Measurements from ENCODE around the gene ZBTB4.

Gene ZBTB4

GRCh38 chr17:7493941-7494340 is 14.5 kb upstream of the ZBTB4 start:
- Histone ChIP-seq H3K4ac (ENCODE audit: low read depth in 1 of 2, low read length in 2 of 2) (no peak overlapping the region), H3K9ac (ENCODE audit: low read length) (no peak overlapping the region), H4K91ac (ENCODE audit: low read length) (no peak overlapping the region), H3K18ac (ENCODE audit: low read depth in 1 of 2, low read length in 2 of 2) (no peak overlapping the region), H2BK5ac (ENCODE audit: low read depth, low read length, poor library complexity, severe bottlenecking) (no peak overlapping the region), H2BK120ac (ENCODE audit: low read depth, low read length) (no peak overlapping the region), H3K9me3 (ENCODE audit: control insufficient read depth, low read length) (no peaks in the 10 kb centered on the region), H2BK12ac (ENCODE audit: low read length in 2 of 2) (no peak overlapping the region), H3K4me3 (ENCODE audit: insufficient read depth in 1 of 2, low read depth in 1 of 2, low read length in 2 of 2) (no peak overlapping the region), H2BK15ac (ENCODE audit: low read depth, poor library complexity, severe bottlenecking) (no peak overlapping the region), H2AK5ac (ENCODE audit: low read length, severe bottlenecking) (no peak overlapping the region), H2AFZ (ENCODE audit: low read depth, low read length) (no peak overlapping the region), H3K4me2 (ENCODE audit: low read length, poor library complexity, severe bottlenecking) (no peak overlapping the region), H3K27ac (ENCODE audit: low read length, poor library complexity, severe bottlenecking) (no peak overlapping the region), H3K36me3 (ENCODE audit: control insufficient read depth in 1 of 2, insufficient read depth in 2 of 2, low read depth in 1 of 2, low read length in 2 of 2) (peaks cover 38 to 64% of the 10 kb centered on the region in 2 experiments), H3K79me1 (replicated peaks; ENCODE audit: low read length, poor library complexity, severe bottlenecking) (peaks cover 25% of the 10 kb centered on the region), H3K27me3 (ENCODE audit: control insufficient read depth in 1 of 2, insufficient read depth in 1 of 2, low read length in 2 of 2) (no peaks in the 10 kb centered on the region), H3K23ac (ENCODE audit: low read length in 2 of 2) (no peak overlapping the region), H3K14ac (ENCODE audit: low read length in 2 of 2) (no peak overlapping the region), H4K8ac (ENCODE audit: low read length) (no peak overlapping the region), H3K4me1 (ENCODE audit: control insufficient read depth, insufficient read depth, low read depth, low read length) (peaks cover 4% of the 10 kb centered on the region)
- 96% methylated on average over 3 of the region's 3 CpGs for WGBS
- no peak for DNase-seq

DNA sequence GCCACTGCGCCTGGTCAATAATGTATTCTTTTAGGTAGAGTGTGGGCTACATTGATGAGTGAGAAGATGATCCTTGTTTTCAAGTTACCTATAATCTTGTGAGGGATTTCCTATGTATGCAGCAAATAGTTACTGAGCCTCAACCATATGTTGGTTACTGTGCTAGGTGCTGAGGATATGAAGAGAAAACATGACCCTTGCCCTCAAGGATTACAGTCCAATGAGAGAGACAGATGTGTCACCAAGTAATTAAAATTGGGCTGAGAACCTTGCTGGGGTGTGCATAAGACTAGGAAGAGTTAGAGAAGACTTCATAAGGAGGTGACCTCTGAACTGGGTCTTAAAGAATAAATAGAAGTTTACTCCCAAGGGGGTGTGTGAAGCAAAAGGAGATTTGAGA is 12.2 kb upstream of the ZBTB4 start:
- WGBS, result 100% methylated on average over 1 of the region's 1 CpG
- Histone ChIP-seq H3K27ac (ENCODE audit: low read length, poor library complexity, severe bottlenecking) (no peak overlapping the region), H3K9ac (ENCODE audit: low read length) (no peak overlapping the region)

GRCh38 chr17:7490144-7490543 is 10.7 kb upstream of the ZBTB4 start:
- Histone ChIP-seq H2AK5ac (ENCODE audit: low read length, severe bottlenecking) (no peak overlapping the region), H3K36me3 (ENCODE audit: control insufficient read depth in 1 of 2, insufficient read depth in 2 of 2, low read depth in 1 of 2, low read length in 2 of 2) (peaks cover 11 to 39% of the 10 kb centered on the region in 2 experiments), H3K27me3 (ENCODE audit: control insufficient read depth in 1 of 2, insufficient read depth in 1 of 2, low read length in 2 of 2) (no peaks in the 10 kb centered on the region), H2BK12ac (ENCODE audit: low read length in 2 of 2) (no peak overlapping the region), H3K4me3 (ENCODE audit: insufficient read depth in 1 of 2, low read depth in 1 of 2, low read length in 2 of 2) (no peak overlapping the region), H3K4me1 (ENCODE audit: control insufficient read depth, insufficient read depth, low read depth, low read length) (peaks cover 16% of the 10 kb centered on the region), H4K91ac (ENCODE audit: low read length) (no peak overlapping the region), H3K9me3 (ENCODE audit: control insufficient read depth, low read length) (no peaks in the 10 kb centered on the region), H2BK5ac (ENCODE audit: low read depth, low read length, poor library complexity, severe bottlenecking) (no peak overlapping the region), H3K4ac (ENCODE audit: low read depth in 1 of 2, low read length in 2 of 2) (no peak overlapping the region), H3K23ac (ENCODE audit: low read length in 2 of 2) (no peak overlapping the region), H3K9ac (ENCODE audit: low read length) (no peak overlapping the region), H2AFZ (ENCODE audit: low read depth, low read length) (no peak overlapping the region), H4K8ac (ENCODE audit: low read length) (no peak overlapping the region), H3K79me1 (replicated peaks; ENCODE audit: low read length, poor library complexity, severe bottlenecking) (no peaks in the 10 kb centered on the region), H3K18ac (ENCODE audit: low read depth in 1 of 2, low read length in 2 of 2) (no peak overlapping the region), H2BK120ac (ENCODE audit: low read depth, low read length) (no peak overlapping the region), H3K27ac (ENCODE audit: low read length, poor library complexity, severe bottlenecking) (no peak overlapping the region), H3K14ac (ENCODE audit: low read length in 2 of 2) (no peak overlapping the region), H2BK15ac (ENCODE audit: low read depth, poor library complexity, severe bottlenecking) (no peak overlapping the region), H3K4me2 (ENCODE audit: low read length, poor library complexity, severe bottlenecking) (no peak overlapping the region)
- DNase-seq, result no peak
- WGBS, result 86% methylated on average over 8 of the region's 8 CpGs

More for the DNA sequence above, 12.2 kb upstream of the ZBTB4 start:
- Histone ChIP-seq H2BK120ac (ENCODE audit: low read depth, low read length) (no peak overlapping the region), H4K91ac (ENCODE audit: low read length) (no peak overlapping the region), H2AK5ac (ENCODE audit: low read length, severe bottlenecking) (no peak overlapping the region), H3K4me3 (ENCODE audit: insufficient read depth in 1 of 2, low read depth in 1 of 2, low read length in 2 of 2) (no peak overlapping the region), H2BK12ac (ENCODE audit: low read length in 2 of 2) (no peak overlapping the region), H3K14ac (ENCODE audit: low read length in 2 of 2) (no peak overlapping the region), H3K9me3 (ENCODE audit: control insufficient read depth, low read length) (no peaks in the 10 kb centered on the region), H3K36me3 (ENCODE audit: control insufficient read depth in 1 of 2, insufficient read depth in 2 of 2, low read depth in 1 of 2, low read length in 2 of 2) (peaks cover 16 to 51% of the 10 kb centered on the region in 2 experiments), H3K18ac (ENCODE audit: low read depth in 1 of 2, low read length in 2 of 2) (no peak overlapping the region), H3K27me3 (ENCODE audit: control insufficient read depth in 1 of 2, insufficient read depth in 1 of 2, low read length in 2 of 2) (no peaks in the 10 kb centered on the region), H3K4me1 (ENCODE audit: control insufficient read depth, insufficient read depth, low read depth, low read length) (peaks cover 11% of the 10 kb centered on the region), H3K79me1 (replicated peaks; ENCODE audit: low read length, poor library complexity, severe bottlenecking) (peaks cover 8% of the 10 kb centered on the region), H3K4me2 (ENCODE audit: low read length, poor library complexity, severe bottlenecking) (no peak overlapping the region), H3K4ac (ENCODE audit: low read depth in 1 of 2, low read length in 2 of 2) (no peak overlapping the region), H2BK5ac (ENCODE audit: low read depth, low read length, poor library complexity, severe bottlenecking) (no peak overlapping the region), H2AFZ (ENCODE audit: low read depth, low read length) (no peak overlapping the region), H2BK15ac (ENCODE audit: low read depth, poor library complexity, severe bottlenecking) (no peak overlapping the region), H4K8ac (ENCODE audit: low read length) (no peak overlapping the region), H3K23ac (ENCODE audit: low read length in 2 of 2) (no peak overlapping the region)
- no peak for DNase-seq

DNA sequence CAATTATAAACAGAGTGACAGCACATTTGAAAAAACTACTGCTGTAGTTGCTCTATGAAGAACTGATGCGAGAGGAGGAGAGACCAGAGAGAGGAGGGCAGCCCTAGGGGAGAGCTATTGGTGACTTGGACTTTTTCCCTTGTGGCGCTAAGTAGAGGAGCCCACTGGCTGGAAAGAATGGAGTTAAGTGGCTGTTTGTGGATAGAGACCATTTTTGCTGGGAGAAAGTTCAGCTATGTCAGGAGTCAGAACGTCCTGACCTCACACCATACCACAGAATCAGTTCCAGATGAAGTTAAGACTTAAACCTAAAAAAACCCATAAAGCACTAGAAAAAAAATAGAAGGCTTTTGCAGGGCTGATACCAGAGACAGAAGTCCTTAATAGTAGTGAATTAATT is 6.8 kb upstream of the ZBTB4 start:
- Histone ChIP-seq H3K18ac (ENCODE audit: low read depth in 1 of 2, low read length in 2 of 2) (no peak overlapping the region), H3K23ac (ENCODE audit: low read length in 2 of 2) (no peak overlapping the region), H2BK12ac (ENCODE audit: low read length in 2 of 2) (no peak overlapping the region), H3K9ac (ENCODE audit: low read length) (peak overlapping the region; percentile 100), H3K27me3 (ENCODE audit: control insufficient read depth in 1 of 2, insufficient read depth in 1 of 2, low read length in 2 of 2) (no peaks in the 10 kb centered on the region), H2AFZ (ENCODE audit: low read depth, low read length) (no peak overlapping the region), H4K8ac (ENCODE audit: low read length) (no peak overlapping the region), H3K14ac (ENCODE audit: low read length in 2 of 2) (no peak overlapping the region), H3K4me3 (ENCODE audit: insufficient read depth in 1 of 2, low read depth in 1 of 2, low read length in 2 of 2) (peak overlapping the region in 1 of 2 experiments; percentile 98), H2AK5ac (ENCODE audit: low read length, severe bottlenecking) (no peak overlapping the region), H3K79me1 (replicated peaks; ENCODE audit: low read length, poor library complexity, severe bottlenecking) (peaks cover 4% of the 10 kb centered on the region), H3K9me3 (ENCODE audit: control insufficient read depth, low read length) (no peaks in the 10 kb centered on the region), H3K27ac (ENCODE audit: low read length, poor library complexity, severe bottlenecking) (no peak overlapping the region), H3K36me3 (ENCODE audit: control insufficient read depth in 1 of 2, insufficient read depth in 2 of 2, low read depth in 1 of 2, low read length in 2 of 2) (peaks cover 9 to 20% of the 10 kb centered on the region in 2 experiments), H3K4ac (ENCODE audit: low read depth in 1 of 2, low read length in 2 of 2) (no peak overlapping the region), H4K91ac (ENCODE audit: low read length) (no peak overlapping the region), H2BK15ac (ENCODE audit: low read depth, poor library complexity, severe bottlenecking) (no peak overlapping the region), H3K4me2 (ENCODE audit: low read length, poor library complexity, severe bottlenecking) (peak overlapping the region; percentile 74), H2BK5ac (ENCODE audit: low read depth, low read length, poor library complexity, severe bottlenecking) (no peak overlapping the region), H2BK120ac (ENCODE audit: low read depth, low read length) (no peak overlapping the region), H3K4me1 (ENCODE audit: control insufficient read depth, insufficient read depth, low read depth, low read length) (peaks cover 25% of the 10 kb centered on the region)
- DNase-seq, result peak; percentile 54
- WGBS, result 83% methylated on average over 1 of the region's 3 CpGs
